Measurements from ENCODE around the gene SPAG17.

The SPAG17 gene

GRCh38 chr1:118116401-118116800 is 68.6 kb downstream of the SPAG17 start:
- Histone ChIP-seq H3K9me3 (no peaks in the 10 kb centered on the region), H3K4me1 (peaks cover 0 to 6% (median 2%) of the 10 kb centered on the region in 4 donors), H3K27ac (no peak overlapping the region), H3K36me3 (no peaks in the 10 kb centered on the region), H3K4me3 (no peak overlapping the region), H3K27me3 (no peaks in the 10 kb centered on the region)
- DNase-seq: peak in 1 of 2 donors; percentile 20
- TF ChIP-seq, protein P1, sequence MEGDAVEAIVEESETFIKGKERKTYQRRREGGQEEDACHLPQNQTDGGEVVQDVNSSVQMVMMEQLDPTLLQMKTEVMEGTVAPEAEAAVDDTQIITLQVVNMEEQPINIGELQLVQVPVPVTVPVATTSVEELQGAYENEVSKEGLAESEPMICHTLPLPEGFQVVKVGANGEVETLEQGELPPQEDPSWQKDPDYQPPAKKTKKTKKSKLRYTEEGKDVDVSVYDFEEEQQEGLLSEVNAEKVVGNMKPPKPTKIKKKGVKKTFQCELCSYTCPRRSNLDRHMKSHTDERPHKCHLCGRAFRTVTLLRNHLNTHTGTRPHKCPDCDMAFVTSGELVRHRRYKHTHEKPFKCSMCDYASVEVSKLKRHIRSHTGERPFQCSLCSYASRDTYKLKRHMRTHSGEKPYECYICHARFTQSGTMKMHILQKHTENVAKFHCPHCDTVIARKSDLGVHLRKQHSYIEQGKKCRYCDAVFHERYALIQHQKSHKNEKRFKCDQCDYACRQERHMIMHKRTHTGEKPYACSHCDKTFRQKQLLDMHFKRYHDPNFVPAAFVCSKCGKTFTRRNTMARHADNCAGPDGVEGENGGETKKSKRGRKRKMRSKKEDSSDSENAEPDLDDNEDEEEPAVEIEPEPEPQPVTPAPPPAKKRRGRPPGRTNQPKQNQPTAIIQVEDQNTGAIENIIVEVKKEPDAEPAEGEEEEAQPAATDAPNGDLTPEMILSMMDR (IDR thresholded peaks at IDR 0.05): no peak
- intact Hi-C loops (cut with DNase I; ENCODE audit: low total_unique reads): no loop called here

DNA sequence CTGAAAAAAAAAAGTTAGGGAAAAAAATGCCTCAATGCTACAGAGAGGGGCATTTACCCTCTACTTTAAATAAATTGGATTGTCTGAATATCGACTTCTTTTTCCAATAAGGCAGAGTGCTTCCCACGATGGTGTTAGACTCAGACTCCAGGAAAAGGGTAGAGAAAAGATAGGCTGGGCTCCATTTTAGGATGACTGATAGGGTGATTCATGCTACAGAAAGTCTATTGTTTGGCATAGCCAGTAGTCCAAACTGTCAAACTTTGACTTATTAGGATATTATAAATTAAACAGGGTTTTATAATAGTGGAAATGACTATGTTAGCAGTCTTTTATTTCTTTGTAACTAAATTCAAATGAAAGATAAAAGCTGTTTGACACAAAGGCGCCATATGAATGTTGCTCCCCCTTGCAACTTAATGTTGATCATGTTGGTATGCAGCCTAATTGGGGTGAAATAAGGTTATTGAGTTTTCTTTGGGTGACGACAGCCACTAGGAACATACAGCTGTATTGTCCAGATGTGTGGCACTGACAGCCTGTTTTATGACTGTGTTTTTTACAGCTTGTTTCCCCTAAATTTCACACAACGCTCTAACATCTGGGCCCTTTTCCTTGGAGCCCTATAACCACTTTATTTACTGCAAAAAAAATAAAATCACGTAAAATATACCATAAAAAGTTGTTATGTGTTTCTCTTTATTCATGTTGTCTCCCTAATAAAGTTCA is 69.3 kb downstream of the SPAG17 start:
- Histone ChIP-seq H3K27ac (no peak overlapping the region), H3K9me3 (no peaks in the 10 kb centered on the region), H3K4me1 (peaks cover 0 to 11% (median 3%) of the 10 kb centered on the region in 4 donors), H3K27me3 (no peaks in the 10 kb centered on the region), H3K36me3 (no peaks in the 10 kb centered on the region), H3K4me3 (no peak overlapping the region)
- intact Hi-C loops (cut with DNase I; ENCODE audit: low total_unique reads): no loop called here
- TF ChIP-seq, protein P1 (IDR thresholded peaks at IDR 0.05): no peak
- no peak for DNase-seq

DNA sequence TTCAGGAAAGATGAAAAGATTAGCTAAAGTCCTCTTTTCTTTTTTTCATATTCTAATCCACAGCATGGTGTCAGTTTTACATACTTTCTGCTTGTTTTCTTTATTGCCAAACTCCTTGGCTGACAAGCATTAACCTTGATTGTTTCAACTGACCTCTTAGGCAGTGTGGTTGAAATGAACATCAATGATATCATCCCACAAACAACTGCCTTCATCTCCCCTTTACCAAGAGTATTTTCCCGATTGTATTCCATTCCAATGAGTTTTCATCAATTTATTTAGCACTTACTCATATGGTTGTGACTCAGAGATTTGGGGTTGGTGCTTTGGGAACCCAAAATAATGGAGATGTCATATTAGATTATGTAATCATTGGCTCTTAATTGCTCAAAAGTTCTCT is 71.8 kb downstream of the SPAG17 start:
- H3K27ac ChIP-seq: no peak overlapping the region
- TF ChIP-seq, protein P1 (IDR thresholded peaks at IDR 0.05): no peak
- no peak for DNase-seq
- no peaks in the 10 kb centered on the region for H3K36me3 ChIP-seq
- peaks cover 0 to 8% (median 1%) of the 10 kb centered on the region in 4 donors for H3K4me1 ChIP-seq
- no peak overlapping the region for H3K4me3 ChIP-seq
- H3K27me3 ChIP-seq: no peaks in the 10 kb centered on the region
- intact Hi-C loops (cut with DNase I; ENCODE audit: low total_unique reads): no loop called here
- no peaks in the 10 kb centered on the region for H3K9me3 ChIP-seq

- intact Hi-C loops (cut with DNase I; ENCODE audit: low total_unique reads): no loop called here
- no peaks in the 10 kb centered on the region for H3K27me3 ChIP-seq
- no peak for DNase-seq
- TF ChIP-seq, protein P1 (IDR thresholded peaks at IDR 0.05): no peak
- H3K4me3 ChIP-seq: no peak overlapping the region
- H3K4me1 ChIP-seq: peaks cover 0 to 8% (median 0%) of the 10 kb centered on the region in 4 donors
- H3K9me3 ChIP-seq: no peaks in the 10 kb centered on the region
- no peaks in the 10 kb centered on the region for H3K36me3 ChIP-seq
- H3K27ac ChIP-seq: no peak overlapping the region
Observed at GRCh38 chr1:118110580-118110979, 74.4 kb downstream of the SPAG17 start.

DNA sequence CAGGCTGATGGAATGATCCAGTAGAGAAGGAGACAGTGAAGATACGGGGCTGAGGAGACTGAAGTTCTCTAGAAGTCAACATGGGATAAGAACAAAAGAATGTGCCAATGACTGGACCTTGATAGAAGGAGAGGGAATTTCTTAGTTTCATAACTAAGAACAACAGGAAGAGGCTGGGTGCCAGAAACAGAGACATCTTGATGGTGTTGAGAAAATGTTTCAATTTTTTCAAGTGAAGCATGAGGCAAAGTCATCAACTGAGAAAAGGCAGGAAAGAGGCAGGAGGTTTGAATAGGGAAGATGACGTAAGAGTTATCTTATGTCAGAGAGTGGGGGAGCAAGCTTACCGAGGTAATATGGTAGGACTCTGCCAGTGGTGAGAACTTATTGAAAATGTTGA is 80.1 kb downstream of the SPAG17 start:
- TF ChIP-seq, protein P1 (IDR thresholded peaks at IDR 0.05): no peak
- no peak for DNase-seq

More for the DNA sequence above, 80.1 kb downstream of the SPAG17 start:
- intact Hi-C loops (cut with DNase I; ENCODE audit: low total_unique reads): no loop called here
- Histone ChIP-seq H3K4me3 (no peak overlapping the region), H3K27ac (no peak overlapping the region), H3K27me3 (no peaks in the 10 kb centered on the region), H3K9me3 (no peaks in the 10 kb centered on the region), H3K36me3 (no peaks in the 10 kb centered on the region), H3K4me1 (no peaks in the 10 kb centered on the region)
